Hepatocyte (in vitro differentiated cells): ENCODE measurements around the gene CARD8. TPM values are rescaled to one million over a fixed set of nuclear protein-coding genes. Genes with fewer than 3 reads are reported as not detected.
A peak's percentile ranks its signal among the peaks of the same experiment; 100 is the strongest.
"Not testable (repeated sequence)": the region's sequence is repeated elsewhere in the genome, so short reads cannot be mapped to it uniquely, and the experiment has no call there.

Experiments used
- DNase-seq: peaks from one replicate; pipeline ENCODE4 v3.0.0-alpha.2; 2016; ENCODE audit warnings: low spot score
- H2AFZ ChIP-seq: fragments of 200-600 bp; sonication (generic); 2 replicates; pipeline ENCODE4 v1.6.0; 2016; ENCODE audit warnings: antibody characterized with exemption, mild to moderate bottlenecking
- H3K27ac ChIP-seq: fragments of 200-600 bp; sonication (generic); 2 replicates; pipeline ENCODE4 v1.5.1; 2016; ENCODE audit warnings: mild to moderate bottlenecking
- H3K27me3 ChIP-seq: fragments of 200-600 bp; sonication (generic); 2 replicates; pipeline ENCODE4 v1.6.1; 2016
- H3K36me3 ChIP-seq: fragments of 200-600 bp; sonication (generic); replicated peaks from 2 replicates; pipeline ENCODE4 v1.5.1; 2016; ENCODE audit warnings: low read depth; ENCODE audit not compliant: insufficient read depth
- H3K4me1 ChIP-seq: fragments of 200-600 bp; sonication (generic); 2 replicates; pipeline ENCODE4 v1.5.1; 2016; ENCODE audit warnings: mild to moderate bottlenecking, moderate library complexity; ENCODE audit not compliant: insufficient read depth
- H3K4me2 ChIP-seq: fragments of 200-600 bp; sonication (generic); 2 replicates; pipeline ENCODE4 v1.6.0; 2016
- H3K4me3 ChIP-seq: fragments of 200-600 bp; sonication (generic); 2 replicates; pipeline ENCODE4 v1.5.1; 2016; ENCODE audit warnings: mild to moderate bottlenecking
- H3K79me2 ChIP-seq: fragments of 200-600 bp; sonication (generic); 2 replicates; pipeline ENCODE4 v1.6.0; 2017; ENCODE audit warnings: mild to moderate bottlenecking
- H3K9me2 ChIP-seq: fragments of 200-600 bp; sonication (generic); replicated peaks from 2 replicates; pipeline ENCODE4 v1.6.0; 2017; ENCODE audit warnings: mild to moderate bottlenecking; ENCODE audit not compliant: insufficient read depth
- H3K9me3 ChIP-seq: fragments of 200-600 bp; sonication (generic); 2 replicates; pipeline ENCODE4 v1.5.1; 2016; ENCODE audit warnings: low read depth, mild to moderate bottlenecking
- H4K20me1 ChIP-seq: fragments of 200-600 bp; sonication (generic); 2 replicates; pipeline ENCODE4 v1.6.0; 2016; ENCODE audit warnings: mild to moderate bottlenecking; ENCODE audit not compliant: insufficient read depth, poor library complexity, severe bottlenecking
- EZH2 ChIP-seq: fragments of 200-600 bp; sonication (generic); IDR thresholded peaks from 2 replicates; pipeline ENCODE4 v1.6.1; 2016; ENCODE audit warnings: antibody characterized with exemption, mild to moderate bottlenecking, borderline replicate concordance
- EZH2phosphoT487 ChIP-seq: fragments of 200-600 bp; sonication (generic); IDR thresholded peaks from one replicate; pipeline ENCODE4 v1.6.1; 2018; ENCODE audit warnings: antibody characterized with exemption, mild to moderate bottlenecking, low read depth, moderate library complexity; ENCODE audit not compliant: unreplicated experiment, severe bottlenecking
- WGBS: methylation state at CpG from one replicate; pipeline ENCODE4 v1.1.6; 2016; ENCODE audit warnings: low lambda C conversion rate; ENCODE audit errors: missing lambda C conversion rate; 5-methylcytosine and 5-hydroxymethylcytosine counted together
- polyA plus RNA-seq: library from polyadenylated mRNA; unstranded; fragments of >200 nt; fragmentation: Nextera tagmentation; extraction: Ambion mirVana; gene quantifications from 2 replicates; pipeline ENCODE4 v1.2.1, GENCODE V29; 2016
- total RNA-seq: library from RNA; depleted of rRNA; stranded (reverse); fragments of >200 nt; gene quantifications from 2 replicates; pipeline ENCODE4 v1.2.3, GENCODE V29; 2014
- TF ChIP-seq, protein P1 (sequence below): fragments of 200-600 bp; sonication (generic); IDR thresholded peaks from 2 replicates; pipeline ENCODE4 v1.5.1; 2016; ENCODE audit warnings: antibody characterized with exemption, mild to moderate bottlenecking; ENCODE audit not compliant: poor library complexity

Gene CARD8
- total and polyA plus RNA-seq, 2 experiments from 2014 or later: 7.6 to 17.0 TPM

DNA sequence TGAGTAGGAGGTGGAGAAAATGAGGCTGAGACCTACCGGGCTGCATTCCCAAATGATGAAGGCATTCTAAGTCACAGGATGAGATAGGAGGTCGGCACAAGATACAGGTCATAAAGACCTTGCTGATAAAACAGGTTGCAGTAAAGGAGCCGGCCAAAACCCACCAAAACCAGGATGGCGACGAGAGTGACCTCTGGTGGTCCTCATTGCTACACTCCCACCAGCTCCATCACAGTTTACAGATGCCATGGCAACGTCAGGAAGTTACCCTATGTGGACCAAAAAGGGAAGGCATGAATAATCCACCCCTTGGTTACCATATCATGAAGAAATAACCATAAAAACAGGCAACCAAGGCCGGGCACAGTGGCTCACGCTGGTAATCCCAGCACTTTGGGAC lies 9.6 kb upstream of the CARD8 start:
- not testable (repeated sequence) for H4K20me1 ChIP-seq, H3K36me3 ChIP-seq, H3K4me1 ChIP-seq, H3K4me2 ChIP-seq, DNase-seq, H3K27me3 ChIP-seq, H3K9me3 ChIP-seq, H3K4me3 ChIP-seq, H3K27ac ChIP-seq, H3K79me2 ChIP-seq, H2AFZ ChIP-seq, H3K9me2 ChIP-seq
- 63% methylated on average over 8 of the region's 8 CpGs for WGBS

DNA sequence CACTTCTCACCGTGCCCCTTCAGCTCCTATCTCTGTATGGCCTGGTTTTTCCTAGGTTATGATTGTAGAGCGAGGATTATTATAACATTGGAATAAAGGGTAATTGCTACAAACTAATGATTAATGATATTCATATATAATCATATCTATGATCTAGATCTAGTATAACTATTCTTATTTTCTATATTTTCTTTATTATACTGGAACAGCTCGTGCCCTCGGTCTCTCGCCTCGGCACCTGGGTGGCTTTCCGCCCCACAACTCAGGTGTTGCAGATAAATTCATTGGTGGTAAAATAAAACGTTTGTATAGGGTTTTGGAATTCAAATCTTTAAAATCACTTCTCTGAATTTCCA lies 4.6 kb upstream of the CARD8 start:
- not testable (repeated sequence) for H3K27me3 ChIP-seq, H3K79me2 ChIP-seq, DNase-seq, H2AFZ ChIP-seq, H3K36me3 ChIP-seq, H4K20me1 ChIP-seq, H3K4me3 ChIP-seq, H3K27ac ChIP-seq, H3K4me2 ChIP-seq, H3K9me3 ChIP-seq, H3K9me2 ChIP-seq, H3K4me1 ChIP-seq
- 61% methylated on average over 8 of the region's 8 CpGs for WGBS

DNA sequence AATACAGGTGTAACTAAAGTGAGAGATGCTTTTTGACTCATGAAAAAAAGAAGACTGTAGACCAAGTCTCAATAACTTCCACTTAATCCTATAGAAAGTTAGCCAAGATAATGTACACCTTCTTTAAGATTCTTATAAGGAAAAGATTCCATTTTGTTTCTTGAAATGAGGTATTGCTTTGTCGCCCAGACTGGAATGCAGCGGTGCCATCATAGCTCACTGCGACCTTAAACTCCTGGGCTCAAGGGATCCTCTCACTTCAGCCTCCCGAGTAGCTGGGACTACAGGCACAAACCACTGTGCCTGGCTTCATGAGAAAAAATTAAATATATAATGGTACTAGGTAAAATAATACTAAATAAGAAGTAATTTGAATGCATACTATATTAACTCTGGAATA lies 3.3 kb upstream of the CARD8 start:
- not testable (repeated sequence) for H4K20me1 ChIP-seq

DNA sequence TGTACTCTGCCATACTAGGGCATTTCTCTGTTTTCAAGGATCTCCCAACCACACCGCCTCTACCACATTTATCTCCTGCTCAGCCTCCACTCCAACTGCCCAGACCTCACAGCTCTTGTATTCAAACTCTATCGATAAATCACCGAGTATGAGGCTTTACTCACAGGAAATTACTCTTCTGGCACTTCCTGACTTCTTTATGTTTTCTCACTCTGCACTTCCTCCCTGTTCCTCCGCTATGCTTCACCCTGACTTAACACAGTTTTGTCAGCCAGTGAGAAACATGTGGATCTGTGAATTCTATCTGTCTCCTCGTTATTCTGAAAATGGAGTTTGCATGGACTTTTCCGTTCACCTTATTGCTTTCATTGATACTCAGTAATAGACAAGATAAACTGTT lies 2.6 kb upstream of the CARD8 start:
- no peaks in the 10 kb centered on the region for H3K9me3 ChIP-seq
- no peak overlapping the region for H3K4me2 ChIP-seq
- WGBS: 92% methylated on average over 6 of the region's 6 CpGs
- no peak for DNase-seq
- no peak overlapping the region for H3K27ac ChIP-seq
- peaks cover 16% of the 10 kb centered on the region for H3K79me2 ChIP-seq
- no peaks in the 10 kb centered on the region for H4K20me1 ChIP-seq
- H3K9me2 ChIP-seq: no peaks in the 10 kb centered on the region
- no peak overlapping the region for H3K4me3 ChIP-seq
- H3K36me3 ChIP-seq: no peaks in the 10 kb centered on the region
- no peaks in the 10 kb centered on the region for H3K27me3 ChIP-seq
- no peak overlapping the region for H2AFZ ChIP-seq
- peaks cover 10% of the 10 kb centered on the region for H3K4me1 ChIP-seq
- TF ChIP-seq EZH2 (no peak), EZH2phosphoT487 (no peak)
- TF ChIP-seq, protein P1, sequence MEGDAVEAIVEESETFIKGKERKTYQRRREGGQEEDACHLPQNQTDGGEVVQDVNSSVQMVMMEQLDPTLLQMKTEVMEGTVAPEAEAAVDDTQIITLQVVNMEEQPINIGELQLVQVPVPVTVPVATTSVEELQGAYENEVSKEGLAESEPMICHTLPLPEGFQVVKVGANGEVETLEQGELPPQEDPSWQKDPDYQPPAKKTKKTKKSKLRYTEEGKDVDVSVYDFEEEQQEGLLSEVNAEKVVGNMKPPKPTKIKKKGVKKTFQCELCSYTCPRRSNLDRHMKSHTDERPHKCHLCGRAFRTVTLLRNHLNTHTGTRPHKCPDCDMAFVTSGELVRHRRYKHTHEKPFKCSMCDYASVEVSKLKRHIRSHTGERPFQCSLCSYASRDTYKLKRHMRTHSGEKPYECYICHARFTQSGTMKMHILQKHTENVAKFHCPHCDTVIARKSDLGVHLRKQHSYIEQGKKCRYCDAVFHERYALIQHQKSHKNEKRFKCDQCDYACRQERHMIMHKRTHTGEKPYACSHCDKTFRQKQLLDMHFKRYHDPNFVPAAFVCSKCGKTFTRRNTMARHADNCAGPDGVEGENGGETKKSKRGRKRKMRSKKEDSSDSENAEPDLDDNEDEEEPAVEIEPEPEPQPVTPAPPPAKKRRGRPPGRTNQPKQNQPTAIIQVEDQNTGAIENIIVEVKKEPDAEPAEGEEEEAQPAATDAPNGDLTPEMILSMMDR: no peak

More for the DNA sequence above, 3.3 kb upstream of the CARD8 start:
- H3K27me3 ChIP-seq, H3K4me3 ChIP-seq, DNase-seq, H3K9me3 ChIP-seq, H2AFZ ChIP-seq, H3K4me1 ChIP-seq, H3K36me3 ChIP-seq, H3K4me2 ChIP-seq, H3K79me2 ChIP-seq, H3K9me2 ChIP-seq, H3K27ac ChIP-seq: not testable (repeated sequence)
- WGBS: 74% methylated on average over 4 of the region's 4 CpGs

DNA sequence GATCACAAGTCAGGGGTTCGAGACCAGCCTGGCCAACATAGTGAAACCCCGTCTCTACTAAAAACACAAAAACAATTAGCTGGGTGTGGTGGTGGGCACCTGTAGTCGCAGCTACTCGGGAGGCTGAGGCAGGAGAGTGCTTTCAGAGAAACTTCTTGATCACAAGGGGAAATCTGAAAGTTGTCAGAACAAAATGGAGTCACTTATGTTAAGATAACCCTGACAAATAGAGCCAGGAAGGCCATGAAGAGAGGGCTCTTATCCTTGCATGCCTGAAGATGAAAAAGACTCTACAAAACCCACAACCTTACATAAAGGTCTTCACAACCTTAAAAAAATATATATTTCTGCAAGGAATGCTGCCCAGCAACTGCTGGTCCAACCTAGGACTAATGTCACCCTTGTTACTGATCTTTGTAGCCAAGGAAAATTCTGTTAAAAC lies 1.2 kb downstream of the CARD8 start:
- Histone ChIP-seq H3K27me3 (no peaks in the 10 kb centered on the region), H3K79me2 (peaks cover 29% of the 10 kb centered on the region), H4K20me1 (no peaks in the 10 kb centered on the region), H3K27ac (peak overlapping the region; percentile 97), H3K4me2 (peak overlapping the region; percentile 76), H3K4me1 (peaks cover 10% of the 10 kb centered on the region), H2AFZ (peak overlapping the region; percentile 68), H3K4me3 (no peak overlapping the region), H3K9me2 (no peaks in the 10 kb centered on the region), H3K36me3 (no peaks in the 10 kb centered on the region), H3K9me3 (no peaks in the 10 kb centered on the region)
- DNase-seq: no peak
- 100% methylated on average over 4 of the region's 4 CpGs for WGBS
- TF ChIP-seq EZH2phosphoT487: no peak
- TF ChIP-seq, protein P1: no peak
- TF ChIP-seq EZH2: no peak
